Measurements from ENCODE around the gene PMP22.

DNA sequence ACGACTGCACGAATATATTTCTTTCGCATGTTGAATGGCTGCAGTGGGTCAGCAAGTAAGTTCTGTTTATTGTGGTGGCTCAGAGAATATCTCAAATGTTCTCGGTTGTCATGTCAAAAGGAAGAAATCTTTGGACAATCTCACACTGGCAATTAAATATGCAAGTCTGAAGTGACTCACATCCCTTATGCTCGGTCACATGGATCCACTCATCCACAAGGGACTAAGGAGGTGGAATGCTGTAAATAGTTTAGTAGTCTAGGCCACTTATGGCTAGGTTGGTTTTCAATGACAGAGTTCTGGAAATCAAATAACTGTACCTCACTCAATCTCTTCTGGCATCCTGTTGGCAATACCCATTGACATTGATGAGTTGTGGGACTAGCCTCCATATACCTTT lies 33.0 kb upstream of the PMP22 start:
- no peak for TF ChIP-seq POLR2A (IDR thresholded peaks at IDR 0.05; ENCODE audit: low read depth, low read length)
- TF ChIP-seq POLR2AphosphoS5 (IDR thresholded peaks at IDR 0.05; ENCODE audit: low read depth, low read length) = no peak

All from GM12892 (cell line).